GM21515 (cell line): ENCODE data around the gene ECEL1.
"Not testable (repeated sequence)": the region's sequence is repeated elsewhere in the genome, so short reads cannot be mapped to it uniquely, and the experiment has no call there.

Experiments used
- ATAC-seq: cut with Tn5 transposase; IDR thresholded peaks from one replicate; pipeline ENCODE4 v1.9.1; 2021; ENCODE audit not compliant: unreplicated experiment

Gene ECEL1

DNA sequence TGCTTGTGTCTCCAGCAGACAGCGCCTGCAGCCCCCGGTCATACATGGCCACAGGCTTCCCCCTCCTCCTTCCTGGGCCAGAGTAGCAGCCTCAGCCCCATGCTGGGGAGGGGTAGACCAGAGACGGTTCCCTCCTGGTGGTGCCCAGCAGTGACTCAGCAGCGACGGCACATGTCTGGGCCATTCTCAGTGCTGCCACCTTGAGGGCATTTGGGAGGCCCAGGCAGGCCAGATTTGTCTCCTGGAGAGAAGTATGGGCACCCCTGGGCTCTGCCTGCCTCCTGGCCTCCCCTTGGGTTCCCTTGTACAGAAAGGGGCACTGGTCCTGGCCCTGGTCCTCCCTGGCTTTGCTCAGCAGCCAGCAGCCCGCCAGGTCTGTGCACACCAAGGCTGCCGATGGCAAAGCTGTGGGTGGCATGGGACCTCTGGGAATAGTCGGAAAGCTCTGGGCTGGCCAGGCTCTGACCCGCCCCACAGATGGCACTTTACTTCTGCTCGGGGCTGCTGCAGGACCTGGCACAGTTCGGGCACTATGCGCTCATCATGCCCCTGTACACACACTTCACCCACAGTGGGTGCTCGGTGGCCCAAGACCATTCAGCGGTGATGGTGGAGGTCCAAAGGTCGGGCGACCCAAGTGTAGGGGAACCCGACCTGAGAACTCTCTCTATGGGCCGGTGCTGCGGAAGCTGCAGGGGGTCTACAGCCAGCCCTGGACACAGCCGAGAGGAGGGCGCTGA, 43.1 kb downstream of the ECEL1 start:
- ATAC-seq = no peak

DNA sequence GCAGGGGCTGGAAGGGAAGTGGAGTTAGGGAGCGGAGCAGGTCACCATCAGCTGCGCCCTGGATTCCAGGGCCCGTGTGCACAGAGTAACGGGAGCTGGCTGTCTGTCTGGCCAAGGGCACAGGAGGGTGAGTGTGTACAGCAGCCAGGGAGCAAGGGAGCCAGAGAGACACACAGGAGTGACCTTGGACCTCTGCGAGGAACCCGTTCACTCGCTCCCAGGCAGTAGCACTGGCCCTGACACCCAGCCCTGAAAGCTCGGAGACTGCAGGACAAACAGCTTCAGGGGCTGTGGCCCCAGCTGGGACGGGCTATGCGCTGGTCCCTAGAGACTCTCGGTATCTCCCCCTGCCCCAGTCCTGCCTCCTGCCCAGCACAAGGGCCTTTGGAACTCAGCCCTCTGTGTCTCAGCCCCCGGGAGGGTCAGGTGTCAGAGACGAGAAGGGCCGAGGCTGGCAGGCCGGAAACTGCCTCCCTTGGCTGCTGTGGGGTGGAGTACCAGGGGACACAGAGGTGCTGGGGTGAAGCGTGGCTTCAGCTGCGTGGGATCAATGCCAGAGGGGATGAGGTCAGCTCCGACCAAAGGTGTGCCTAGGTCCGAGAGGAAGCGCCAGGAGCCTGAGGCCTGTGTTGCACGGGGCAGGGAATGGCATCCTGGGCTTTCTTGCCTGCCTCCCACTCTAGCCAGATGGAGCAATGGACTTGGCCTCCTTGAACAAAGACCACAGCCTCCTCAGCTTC, 43.8 kb downstream of the ECEL1 start:
- not testable (repeated sequence) for ATAC-seq

DNA sequence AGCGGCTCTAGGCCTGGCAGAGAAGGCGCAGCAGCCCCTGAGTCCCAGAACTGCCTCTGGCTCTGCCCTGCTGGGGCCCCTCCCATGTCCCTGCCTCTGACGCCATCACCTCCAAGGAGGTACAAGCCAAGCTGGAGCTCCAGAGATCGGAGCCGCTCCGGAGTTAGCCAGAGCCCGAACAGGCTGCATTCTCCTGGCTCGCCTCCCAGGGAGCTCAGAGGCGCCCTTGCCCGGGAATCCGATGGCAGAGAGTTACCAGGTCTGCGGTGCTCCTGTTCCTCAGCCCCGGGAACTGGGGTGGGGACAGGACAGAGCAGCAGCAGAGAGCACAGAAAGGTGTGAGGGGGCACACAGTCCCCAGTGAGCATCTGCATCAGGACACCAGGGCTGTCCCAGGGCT, 44.6 kb downstream of the ECEL1 start:
- ATAC-seq = not testable (repeated sequence)

DNA sequence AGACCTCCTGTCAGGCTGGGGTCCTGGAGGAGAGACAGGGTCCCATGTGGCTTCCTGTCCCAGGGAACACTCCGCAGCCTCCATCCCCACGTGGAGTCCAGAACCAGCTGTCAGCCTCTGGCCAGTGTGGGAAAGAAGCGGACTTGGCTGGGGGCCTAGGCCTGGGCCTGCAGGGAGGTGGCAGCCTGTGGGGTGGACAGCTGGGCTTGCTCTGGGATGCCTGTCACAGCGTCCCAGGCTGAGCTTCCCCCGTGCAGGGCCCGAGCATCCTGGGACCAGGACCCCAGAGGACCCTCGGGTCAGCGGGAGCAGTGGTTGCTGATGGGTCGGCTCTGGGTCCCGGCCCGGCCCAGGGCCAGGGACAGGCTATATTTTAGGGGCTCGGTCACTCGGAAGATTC, 45.2 kb downstream of the ECEL1 start:
- ATAC-seq = not testable (repeated sequence)

DNA sequence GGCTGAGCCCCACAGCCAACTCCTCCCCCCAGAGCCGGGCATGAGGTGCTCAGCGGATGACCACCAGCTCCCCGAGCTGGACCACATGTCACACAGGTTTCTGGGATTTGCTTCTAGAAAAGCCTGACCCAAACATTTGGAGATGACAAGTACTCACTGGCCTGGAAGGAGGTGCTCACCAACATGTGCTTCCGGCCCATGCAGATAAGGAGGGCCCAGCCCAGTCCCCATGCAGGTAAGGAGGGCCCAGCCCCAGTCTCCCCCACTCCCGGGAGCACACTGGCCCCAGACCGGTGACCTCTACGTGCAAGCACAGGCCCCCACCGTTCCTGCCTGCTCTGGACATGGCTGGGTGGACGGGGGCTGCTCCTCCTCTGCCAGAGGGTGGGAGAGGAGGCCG, 45.7 kb downstream of the ECEL1 start:
- not testable (repeated sequence) for ATAC-seq

DNA sequence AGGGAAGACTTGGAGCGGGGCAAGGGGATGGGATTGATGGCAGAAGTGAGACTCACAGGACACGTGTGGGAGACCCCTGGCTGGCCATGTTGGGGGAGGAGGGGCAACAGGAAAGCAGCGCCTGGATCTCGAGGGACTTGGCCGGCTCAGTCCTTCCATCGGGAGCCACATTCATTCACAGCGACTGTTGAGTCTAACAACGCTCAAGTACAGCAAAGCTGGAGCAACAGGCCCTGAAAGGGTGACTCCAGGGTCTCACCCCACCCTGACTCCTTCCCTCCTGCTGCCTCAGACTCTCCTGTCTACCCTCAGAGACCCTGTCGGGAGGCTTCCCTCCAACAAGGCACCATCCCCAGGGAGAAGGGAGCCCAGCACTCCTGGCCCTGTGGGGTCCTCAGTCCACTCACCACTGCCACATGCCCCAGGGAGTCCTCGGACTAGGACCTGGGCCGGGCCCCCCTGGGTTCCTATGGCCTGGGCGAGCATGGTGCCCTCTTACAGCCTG, 46.4 kb downstream of the ECEL1 start:
- no peak for ATAC-seq

DNA sequence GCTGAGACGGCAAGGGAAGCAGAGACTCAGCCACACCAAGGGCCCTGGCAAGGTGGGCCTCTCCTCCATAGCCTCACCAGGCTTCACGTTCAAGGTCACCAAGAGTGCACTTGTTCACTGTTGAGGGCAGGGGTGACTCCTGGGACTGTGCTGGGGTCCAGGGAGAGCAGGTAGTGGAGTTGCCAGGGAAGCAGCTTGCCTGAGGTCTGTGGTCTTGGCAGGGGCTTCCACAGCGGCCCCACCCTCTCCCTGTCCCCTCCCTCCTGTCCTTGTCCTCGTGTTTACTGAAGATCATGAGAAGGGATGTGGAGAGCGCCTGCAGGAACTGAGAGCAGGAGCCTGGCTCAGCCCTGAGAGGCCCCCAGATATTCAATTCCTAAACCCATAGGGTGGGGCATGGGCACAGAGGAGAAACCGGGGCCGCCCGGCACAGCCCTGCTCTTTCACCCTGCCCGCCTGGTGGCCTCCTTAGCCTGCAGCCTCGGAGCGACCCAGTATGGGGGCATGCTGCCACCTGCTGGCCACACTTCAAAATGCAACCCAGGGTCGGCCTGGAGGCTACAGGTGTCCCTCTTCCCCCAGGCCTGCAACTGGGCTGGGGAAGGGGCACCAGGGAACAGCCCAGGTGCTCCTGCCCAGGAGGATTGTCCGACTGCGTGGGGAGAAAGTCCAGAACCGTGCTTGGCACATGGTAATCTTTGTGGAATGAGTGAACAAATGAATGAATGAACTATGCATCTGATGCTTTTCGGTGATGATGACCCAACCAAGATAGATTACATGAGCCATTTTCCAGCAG, 47.2 kb downstream of the ECEL1 start:
- ATAC-seq = peak; percentile 67

DNA sequence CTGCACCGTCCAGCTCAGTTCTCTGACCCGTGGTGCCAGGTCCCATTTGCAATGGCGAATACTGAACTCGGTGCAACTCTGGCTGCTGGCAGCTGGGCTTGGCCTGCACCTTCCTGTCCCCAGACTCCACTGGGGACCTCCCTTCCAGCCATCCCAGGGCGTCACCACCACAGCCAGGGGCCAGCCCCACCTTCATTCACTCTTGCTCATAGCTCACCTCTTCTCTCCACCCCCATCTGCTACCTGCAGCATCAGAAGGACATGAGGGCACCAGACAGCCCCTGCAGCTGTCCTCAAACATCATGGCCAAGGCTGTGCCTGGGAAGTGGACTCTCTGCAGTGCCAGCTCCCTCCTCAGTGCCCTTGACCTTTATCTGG, 47.9 kb downstream of the ECEL1 start:
- no peak for ATAC-seq

DNA sequence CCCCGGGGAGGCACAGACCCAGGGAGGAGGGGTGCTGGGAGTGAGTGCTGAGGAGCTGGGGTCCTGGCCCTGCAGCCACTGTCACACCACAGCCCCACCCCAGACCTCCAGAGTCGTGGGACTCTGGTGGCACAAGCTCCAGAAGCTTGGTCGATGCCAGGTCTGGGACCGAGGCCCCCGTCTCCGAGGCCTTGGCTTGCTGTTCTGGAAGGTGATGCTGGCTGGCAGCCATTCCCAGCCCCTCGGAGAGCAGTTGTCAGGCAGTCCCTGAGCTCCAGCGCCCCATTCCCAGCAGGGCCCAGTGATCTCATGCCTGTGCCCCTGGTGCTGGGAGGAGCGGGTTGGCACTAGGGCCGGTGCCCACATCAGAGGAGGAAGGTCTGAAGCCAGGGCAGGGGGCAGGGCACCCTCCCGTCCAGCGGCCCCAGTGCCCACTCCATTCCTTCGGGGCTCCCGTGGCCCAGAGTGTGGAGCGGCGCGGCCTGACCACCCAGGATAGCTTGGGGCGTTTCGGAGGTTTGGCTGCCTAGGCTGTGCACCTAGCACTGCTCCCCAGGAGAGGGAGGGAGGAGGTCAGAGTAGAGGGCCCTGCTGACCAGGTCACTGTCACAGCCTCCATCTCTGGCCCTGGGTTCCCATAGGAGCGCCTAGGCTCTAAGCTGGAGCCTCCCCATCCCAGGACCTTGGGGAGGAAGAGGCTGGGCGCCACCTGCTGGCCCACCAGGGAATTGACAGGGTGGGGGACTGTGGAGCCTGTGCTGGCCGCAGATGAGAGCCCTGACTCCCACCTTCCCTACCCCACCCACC, 48.5 kb downstream of the ECEL1 start:
- ATAC-seq = no peak

DNA sequence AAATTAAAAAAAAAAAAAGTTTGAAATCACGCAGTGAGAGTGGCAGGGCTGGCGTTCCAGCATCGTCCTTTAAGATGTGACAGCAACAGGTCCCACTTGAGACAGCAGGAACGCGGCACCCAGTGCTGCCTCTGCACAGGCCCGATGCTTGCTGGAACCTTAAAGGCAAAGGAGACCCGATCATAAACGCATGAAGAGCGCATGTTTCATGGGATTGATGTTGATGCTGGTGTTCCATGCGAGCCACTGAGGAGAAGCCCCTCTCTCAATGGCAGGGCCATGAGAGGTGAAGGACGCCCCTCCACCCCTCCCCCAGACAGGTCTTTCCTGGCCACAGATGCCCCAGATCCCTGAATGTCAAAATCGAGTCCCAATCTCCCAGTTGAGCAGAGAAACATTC, 49.5 kb downstream of the ECEL1 start:
- no peak for ATAC-seq

DNA sequence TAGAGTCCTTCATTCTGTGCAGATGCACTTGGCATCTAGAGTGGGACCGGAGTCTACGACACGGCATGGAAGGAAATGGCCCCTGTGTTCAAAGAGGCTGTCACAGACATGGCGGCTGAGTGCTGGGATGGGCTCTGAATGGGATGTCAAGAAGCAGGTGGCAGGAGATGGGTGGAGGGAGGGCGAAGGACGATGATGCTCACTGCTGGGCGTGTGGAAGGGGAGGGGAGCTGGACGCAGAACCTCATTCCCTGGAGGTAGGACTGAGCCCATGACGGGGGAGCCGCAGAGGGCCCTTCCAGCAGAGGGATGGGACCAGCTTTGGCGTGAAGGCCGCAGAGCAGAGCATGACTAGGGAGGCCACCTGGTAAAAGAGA, 50.5 kb downstream of the ECEL1 start:
- no peak for ATAC-seq

DNA sequence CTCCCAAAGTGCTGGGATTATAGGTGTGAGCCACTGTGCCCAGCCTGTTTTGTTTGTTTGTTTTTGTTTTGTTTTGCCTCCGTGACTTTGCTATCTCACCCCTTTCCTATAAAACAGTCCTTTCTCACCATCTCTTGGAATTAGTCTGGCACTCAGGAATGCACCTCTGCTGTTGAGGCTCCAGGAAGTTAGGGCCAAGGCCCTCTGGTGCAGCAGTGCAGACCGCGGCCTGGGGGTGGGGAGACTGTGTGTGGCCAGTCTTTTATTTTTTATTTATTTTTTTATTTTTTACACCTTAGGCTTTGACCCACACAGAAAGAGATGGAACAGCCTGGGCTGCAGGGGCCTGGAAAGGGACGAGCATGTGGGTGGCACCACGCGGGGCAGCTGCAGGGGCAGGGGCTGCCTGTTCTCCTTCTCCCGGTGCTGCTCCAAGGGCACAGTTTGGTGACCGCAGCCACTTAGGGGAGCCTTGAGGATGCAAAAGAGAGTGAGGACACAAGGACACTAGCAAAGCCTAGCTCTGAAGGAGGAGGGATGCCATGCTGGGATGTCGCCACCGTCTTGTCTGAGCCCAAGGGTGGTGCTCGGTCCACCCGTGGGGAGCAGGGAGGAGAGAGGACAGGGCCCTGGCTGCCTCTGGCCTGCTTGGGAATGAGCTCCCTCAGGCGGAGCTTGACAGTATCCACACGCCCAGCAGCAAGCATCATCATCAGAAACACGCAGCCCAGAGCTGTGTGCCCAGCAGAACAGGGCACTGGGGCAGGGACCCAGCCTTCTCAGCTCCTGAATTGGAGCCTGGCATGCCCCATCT, 51.0 kb downstream of the ECEL1 start:
- ATAC-seq = no peak

DNA sequence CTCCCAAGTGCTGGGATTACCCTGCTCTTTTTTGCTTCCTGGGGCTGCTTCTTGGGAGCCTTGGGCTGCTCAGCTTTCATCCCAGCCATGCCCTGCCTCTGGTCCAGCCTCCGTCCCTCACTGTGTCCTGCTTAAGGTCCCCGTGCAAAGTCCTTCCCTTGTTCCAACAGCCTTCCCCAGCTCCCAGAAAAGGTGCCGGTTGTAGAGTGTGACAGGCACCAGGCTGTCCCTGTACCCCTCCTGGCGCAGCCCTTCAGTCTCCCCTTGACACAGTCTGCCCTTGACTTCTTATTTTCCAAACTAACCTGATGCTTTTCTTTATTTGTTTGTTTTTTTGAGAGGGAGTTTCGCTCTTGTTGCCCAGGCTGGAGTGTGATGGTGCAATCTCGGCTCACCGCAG, 51.8 kb downstream of the ECEL1 start:
- ATAC-seq = no peak

DNA sequence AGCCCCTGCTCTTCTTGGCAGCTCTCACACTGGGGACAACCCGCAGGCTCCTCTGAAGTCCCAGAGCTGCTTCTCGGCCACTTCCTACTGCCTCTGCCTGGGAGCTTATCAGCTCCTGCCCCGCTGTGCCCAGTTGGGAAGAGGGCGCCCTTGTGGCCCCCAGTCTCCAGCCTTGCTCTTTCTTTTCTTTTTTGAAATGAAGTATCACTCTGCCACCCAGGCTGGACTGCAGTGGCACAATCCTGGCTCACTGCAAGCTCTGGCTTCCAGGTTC, 52.3 kb downstream of the ECEL1 start:
- ATAC-seq = no peak

DNA sequence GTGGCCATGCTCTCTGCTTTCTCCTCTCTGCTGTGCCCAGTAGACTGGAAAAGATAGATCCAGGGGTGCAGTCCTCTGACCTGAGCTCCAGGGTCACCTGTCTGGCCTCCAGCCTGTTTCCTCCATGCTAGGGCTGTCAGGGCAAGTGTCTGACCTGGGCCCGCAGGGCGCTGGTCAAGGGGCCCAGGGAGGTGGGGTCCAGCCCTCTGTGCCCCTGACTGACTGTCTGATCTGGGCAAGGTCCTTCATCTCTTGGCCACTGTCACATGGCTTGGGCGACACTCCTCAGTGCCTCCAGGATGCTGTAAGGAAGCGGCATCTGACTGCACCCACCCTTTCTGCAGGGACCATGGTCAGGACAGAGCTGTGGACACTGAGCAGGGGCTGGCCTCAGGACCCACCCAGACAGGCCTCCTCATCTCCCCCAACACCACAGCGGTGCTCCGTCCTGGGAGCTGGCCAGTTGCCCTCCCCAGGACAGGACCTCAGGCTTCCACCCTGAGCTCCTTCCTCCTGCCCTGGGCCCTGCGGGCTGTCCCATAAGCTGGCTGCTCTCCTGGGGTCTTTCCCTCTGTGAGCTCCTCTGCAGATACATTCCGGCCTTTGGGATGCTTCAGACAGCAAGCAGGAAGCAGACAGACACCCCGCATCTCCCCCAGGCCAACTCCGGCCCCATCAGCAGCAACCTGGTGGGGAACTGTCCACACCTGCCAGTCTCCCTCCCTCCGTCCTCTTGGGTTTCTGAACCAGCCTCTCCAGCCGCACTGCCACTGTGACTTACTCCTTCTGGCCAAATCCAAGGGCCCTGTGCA, 52.9 kb downstream of the ECEL1 start:
- no peak for ATAC-seq

DNA sequence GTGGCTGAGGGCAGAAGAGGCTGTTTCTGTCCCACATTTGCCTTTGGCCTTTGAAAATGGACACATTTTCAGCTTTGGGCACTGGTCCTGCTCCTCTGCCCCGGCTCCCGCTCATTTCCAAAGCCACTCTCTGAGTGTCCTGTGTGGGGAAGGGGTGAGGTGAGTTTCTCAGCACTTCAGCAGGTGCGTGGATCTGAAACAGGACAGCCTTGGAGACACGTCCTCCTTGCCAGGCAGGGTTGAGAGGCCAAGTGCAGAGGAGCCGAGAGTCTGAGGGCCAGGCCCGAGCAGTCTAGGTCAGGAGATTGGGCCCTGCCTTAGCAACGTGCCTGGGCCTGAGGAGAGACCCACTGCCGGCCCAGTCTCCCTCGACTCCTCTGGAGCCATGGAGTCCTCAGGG, 53.5 kb downstream of the ECEL1 start:
- no peak for ATAC-seq

DNA sequence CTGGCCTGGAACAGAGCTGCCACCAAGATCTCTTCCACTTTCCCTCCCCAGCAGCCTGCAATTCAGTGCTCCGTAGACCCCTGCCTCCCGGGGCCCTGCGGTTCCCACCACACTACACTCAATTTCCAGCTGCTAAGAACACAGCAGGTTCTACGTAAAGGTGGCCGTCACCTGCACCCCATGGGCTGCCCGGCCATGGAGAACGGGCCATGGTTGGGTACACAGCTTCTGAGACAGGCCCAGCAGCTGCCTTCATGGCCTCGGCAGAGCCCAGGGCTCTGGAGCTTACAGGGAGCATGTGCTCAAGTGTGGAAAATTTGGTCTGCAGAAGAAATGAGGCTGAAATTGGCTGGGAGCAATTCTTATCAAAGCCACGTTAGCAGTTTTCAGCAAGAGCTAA, 54.0 kb downstream of the ECEL1 start:
- not testable (repeated sequence) for ATAC-seq

DNA sequence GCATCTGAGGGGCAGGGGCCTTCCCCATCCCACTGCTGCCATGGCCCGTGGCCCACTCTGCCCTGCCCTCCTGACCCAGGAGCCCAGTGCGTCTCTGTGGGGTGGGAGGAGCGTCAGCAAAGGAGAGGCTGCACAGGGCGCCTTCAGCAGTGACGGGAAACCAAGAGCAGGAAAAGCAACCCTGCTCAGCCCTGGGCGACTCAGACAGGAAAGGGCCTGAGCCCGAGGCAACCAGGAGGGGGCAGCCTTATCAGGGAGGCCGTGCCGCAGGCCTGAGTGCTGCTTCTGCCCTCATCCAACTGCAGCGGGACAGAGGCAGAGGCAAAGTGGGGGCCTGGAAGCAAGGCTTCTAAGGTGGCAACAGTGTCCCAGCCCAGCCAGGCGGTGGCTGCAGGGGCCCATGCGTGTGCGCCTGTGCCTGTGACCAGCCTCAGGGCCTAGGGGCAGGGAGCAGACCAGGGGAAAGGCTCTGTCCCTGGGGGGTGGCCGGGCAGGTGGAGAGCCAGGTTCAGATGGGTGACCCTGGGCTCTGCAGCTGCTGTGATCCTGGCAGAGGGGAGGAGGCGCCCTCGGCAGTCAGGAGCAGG, 54.9 kb downstream of the ECEL1 start:
- ATAC-seq = no peak
